ENCODE data around the gene MYH13.

MYH13 gene

DNA sequence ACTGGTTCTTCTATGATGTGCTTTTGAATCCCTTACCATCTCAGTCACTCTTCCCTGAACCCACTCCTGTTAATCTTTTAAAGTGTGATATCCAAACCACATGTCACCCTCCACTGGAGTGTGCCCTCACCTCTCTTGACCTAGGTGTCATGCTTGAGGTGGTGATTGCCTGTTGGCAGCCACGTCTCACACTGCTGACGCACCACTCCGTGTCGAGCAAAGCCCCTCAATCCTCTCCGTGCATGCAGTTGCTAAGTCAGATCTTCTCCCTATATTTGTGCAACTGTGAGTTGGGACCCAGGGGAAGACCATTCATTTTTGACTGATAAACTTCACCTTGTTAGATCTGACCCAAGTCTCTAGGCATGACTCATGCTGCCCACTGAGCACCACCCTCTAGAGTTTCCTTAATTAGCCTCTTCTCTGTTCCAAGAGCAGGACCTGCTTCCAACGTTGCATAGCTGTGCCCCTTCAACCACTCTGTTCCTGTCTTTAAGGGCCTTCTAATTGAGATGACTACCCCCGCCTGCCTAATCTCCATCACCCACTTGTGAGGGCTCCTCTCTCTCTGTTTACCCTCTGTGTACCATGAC lies 2.7 kb downstream of the MYH13 start:
- TF ChIP-seq POLR2A (IDR thresholded peaks at IDR 0.05; ENCODE audit: low read depth, low read length), result no peak
- DNase-seq (ENCODE audit: insufficient read length, low spot score) (no peak), FAIRE-seq (no peak)

- DNase-seq (ENCODE audit: insufficient read length, low spot score), result no peak
- no peak for FAIRE-seq
- no peak for TF ChIP-seq POLR2A (IDR thresholded peaks at IDR 0.05; ENCODE audit: low read depth, low read length)
These were observed 3.6 kb downstream of the MYH13 start for GRCh38 chr17:10369239-10369638.

GRCh38 chr17:10368561-10368960 lies 4.2 kb downstream of the MYH13 start:
- DNase-seq (ENCODE audit: insufficient read length, low spot score) (no peak), FAIRE-seq (no peak)
- no peak for TF ChIP-seq POLR2A (IDR thresholded peaks at IDR 0.05; ENCODE audit: low read depth, low read length)

GRCh38 chr17:10360578-10360977 lies 12.2 kb downstream of the MYH13 start:
- no peak for TF ChIP-seq POLR2A (IDR thresholded peaks at IDR 0.05; ENCODE audit: low read depth, low read length)
- FAIRE-seq, result no peak
- no peak for DNase-seq (ENCODE audit: insufficient read length, low spot score)

GRCh38 chr17:10357768-10358167 lies 15.0 kb downstream of the MYH13 start:
- DNase-seq (ENCODE audit: insufficient read length, low spot score) (no peak), FAIRE-seq (no peak)
- no peak for TF ChIP-seq POLR2A (IDR thresholded peaks at IDR 0.05; ENCODE audit: low read depth, low read length)

- no peak for TF ChIP-seq POLR2A (IDR thresholded peaks at IDR 0.05; ENCODE audit: low read depth, low read length)
- DNase-seq (ENCODE audit: insufficient read length, low spot score) (no peak), FAIRE-seq (no peak)
These were observed 18.2 kb downstream of the MYH13 start for GRCh38 chr17:10354651-10355050.

DNA sequence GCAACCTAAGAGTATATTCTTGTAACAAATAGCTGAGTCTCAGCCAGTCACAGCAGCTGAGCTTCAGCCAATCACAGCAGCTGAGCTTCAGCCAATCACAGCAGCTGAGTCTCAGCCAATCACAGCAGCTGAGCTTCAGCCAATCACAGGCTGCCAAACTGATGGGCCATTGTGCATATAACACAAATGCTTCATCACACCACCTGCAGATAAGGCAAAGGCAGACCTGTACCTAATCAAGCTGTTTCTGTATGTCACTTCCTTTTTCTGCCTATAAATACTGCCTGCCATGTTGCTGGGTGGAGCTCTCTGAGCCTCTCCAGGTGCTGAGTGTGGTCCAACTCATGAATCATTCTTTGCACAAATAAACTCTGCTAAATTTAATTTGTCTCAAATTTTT lies 19.9 kb downstream of the MYH13 start:
- DNase-seq (ENCODE audit: insufficient read length, low spot score) (no peak), FAIRE-seq (no peak)
- TF ChIP-seq POLR2A (IDR thresholded peaks at IDR 0.05; ENCODE audit: low read depth, low read length), result no peak

DNA sequence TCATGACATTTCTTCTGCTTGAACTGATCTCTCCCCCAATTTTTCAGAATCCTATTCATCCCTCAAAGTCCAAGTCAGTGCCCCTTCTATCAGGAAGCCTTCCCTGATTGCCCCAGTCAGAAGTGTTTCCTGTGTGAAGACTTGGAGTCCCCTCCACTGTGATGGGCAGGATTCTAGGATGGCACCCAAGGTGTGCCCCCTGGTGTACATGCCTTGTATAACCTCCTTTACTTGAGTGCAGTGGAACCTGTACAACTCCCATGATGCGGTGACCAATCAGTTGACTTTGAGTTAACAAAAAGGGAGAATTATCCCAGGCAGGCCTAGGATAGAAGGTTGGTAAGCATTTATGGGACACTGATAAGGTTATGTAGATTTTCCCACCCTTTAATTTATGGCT lies 23.4 kb downstream of the MYH13 start:
- DNase-seq (ENCODE audit: insufficient read length, low spot score) (no peak), FAIRE-seq (no peak)
- no peak for TF ChIP-seq POLR2A (IDR thresholded peaks at IDR 0.05; ENCODE audit: low read depth, low read length)

GRCh38 chr17:10344816-10345215 lies 28.0 kb downstream of the MYH13 start:
- DNase-seq (ENCODE audit: insufficient read length, low spot score) (no peak), FAIRE-seq (no peak)
- TF ChIP-seq POLR2A (IDR thresholded peaks at IDR 0.05; ENCODE audit: low read depth, low read length), result no peak

DNA sequence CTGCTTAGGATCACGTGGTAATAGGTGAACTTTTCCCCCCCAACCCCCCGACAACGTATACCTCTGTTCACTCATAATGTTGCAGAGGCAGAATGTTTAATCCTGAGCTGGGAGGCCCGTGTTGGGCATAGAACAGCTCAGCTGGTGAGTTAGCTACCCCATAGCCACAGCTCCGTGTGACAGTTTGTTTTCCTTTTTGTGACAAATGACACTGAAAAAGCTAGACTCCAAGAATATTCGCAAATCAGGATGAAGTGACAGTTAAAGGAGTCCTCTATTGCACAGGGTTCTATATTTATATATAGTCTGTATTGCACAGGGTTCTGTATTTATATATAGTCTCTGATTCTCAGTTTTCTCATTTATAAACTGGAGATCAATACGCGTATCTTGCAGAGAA lies 33.8 kb downstream of the MYH13 start:
- FAIRE-seq, result no peak
- TF ChIP-seq POLR2A (IDR thresholded peaks at IDR 0.05; ENCODE audit: low read depth, low read length), result no peak

DNA sequence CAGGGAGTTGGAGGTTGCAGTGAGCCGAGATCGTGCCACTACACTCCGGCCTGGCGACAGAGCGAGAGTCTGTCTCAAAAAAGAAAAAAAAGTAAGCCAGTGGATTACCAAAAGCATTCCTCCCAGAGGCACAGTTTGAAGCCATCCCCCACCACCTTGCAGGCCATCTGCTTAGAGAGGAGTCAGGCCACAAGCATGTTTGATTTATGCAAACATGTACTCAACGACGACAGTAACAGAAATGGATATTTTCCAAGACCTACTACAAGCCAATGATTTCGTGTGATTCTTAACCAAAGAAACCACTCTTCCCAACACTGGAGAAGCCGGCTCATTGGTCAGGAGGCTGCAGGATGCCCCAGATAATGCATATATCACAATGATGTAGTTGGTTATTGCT lies 34.8 kb downstream of the MYH13 start:
- no peak for FAIRE-seq

More for the DNA sequence above, 33.8 kb downstream of the MYH13 start:
- no peak for DNase-seq (ENCODE audit: insufficient read length, low spot score)

DNA sequence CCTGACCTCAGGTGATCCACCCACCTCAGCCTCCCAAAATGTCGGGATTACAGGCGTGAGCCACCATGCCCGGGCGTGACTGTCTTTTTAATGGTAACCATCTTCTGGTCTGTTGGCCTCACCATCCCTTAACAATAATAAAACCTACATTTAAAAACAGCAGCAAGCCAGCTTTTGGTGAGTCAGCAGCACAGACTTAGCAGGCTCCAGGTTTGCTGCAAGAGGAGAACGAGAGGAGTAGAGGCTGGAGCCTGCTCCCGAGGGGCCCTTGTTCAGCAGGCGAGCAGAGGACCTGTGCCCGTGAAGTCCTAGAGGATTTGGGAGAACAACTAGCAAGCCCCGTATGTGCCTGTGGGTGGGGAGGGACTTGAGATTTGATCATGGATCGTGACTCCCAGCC lies 35.7 kb downstream of the MYH13 start:
- DNase-seq (ENCODE audit: insufficient read length, low spot score), result no peak
- FAIRE-seq, result no peak
- TF ChIP-seq POLR2A (IDR thresholded peaks at IDR 0.05; ENCODE audit: low read depth, low read length), result no peak

More for the DNA sequence above, 34.8 kb downstream of the MYH13 start:
- TF ChIP-seq POLR2A (IDR thresholded peaks at IDR 0.05; ENCODE audit: low read depth, low read length), result no peak
- DNase-seq (ENCODE audit: insufficient read length, low spot score), result no peak

DNA sequence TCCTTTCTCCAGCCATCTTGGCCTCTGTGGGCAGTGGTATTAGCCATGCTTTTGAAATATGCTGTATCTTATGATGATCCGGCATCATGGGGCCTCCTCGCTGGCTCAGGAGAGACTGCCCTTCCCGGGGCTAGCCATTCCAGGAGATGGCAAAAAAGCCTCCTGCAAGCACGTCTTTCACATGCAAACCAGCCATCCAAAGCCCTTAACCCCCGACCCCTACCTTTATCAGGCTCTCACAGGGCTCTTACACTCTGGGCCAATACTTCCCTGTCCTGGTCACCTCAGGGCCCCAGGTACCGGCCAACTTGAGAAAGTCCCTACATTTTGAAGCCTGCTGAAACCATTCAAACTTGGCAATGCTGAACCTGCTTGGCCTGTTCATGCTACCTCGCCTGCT lies 36.4 kb downstream of the MYH13 start:
- FAIRE-seq (no peak), DNase-seq (ENCODE audit: insufficient read length, low spot score) (no peak)
- TF ChIP-seq POLR2A (IDR thresholded peaks at IDR 0.05; ENCODE audit: low read depth, low read length), result no peak

DNA sequence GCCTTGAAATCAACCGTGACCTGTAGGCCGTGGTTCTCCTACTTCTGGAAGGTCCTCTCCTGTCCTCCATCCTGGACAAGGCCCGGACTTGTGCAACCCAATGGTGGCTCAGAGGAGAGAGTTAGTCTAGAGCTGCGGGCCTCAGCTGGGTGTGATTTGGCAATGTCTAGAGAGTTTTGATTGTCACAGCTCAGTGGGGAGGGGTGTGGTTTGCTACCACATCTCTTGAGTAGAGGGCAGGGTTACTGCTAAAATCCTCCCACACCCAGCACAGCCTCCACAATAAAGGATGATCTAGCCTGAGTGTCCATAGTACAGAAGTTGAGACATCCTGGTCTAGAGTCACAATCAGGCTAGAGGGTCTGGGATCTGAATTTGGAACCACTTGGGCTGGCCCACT lies 40.3 kb downstream of the MYH13 start:
- FAIRE-seq, result no peak
- DNase-seq (ENCODE audit: insufficient read length, low spot score), result no peak
- no peak for TF ChIP-seq POLR2A (IDR thresholded peaks at IDR 0.05; ENCODE audit: low read depth, low read length)

- DNase-seq (ENCODE audit: insufficient read length, low spot score) (no peak), FAIRE-seq (no peak)
- TF ChIP-seq POLR2A (IDR thresholded peaks at IDR 0.05; ENCODE audit: low read depth, low read length), result no peak
These were observed 43.6 kb downstream of the MYH13 start for GRCh38 chr17:10328971-10329923.
